Omental fat pad (tissue), 4 donors: ENCODE results near the gene IL6ST. TPM values are rescaled to one million over a fixed set of nuclear protein-coding genes. Genes with fewer than 3 reads are reported as not detected.
"Not testable (repeated sequence)": the region's sequence is repeated elsewhere in the genome, so short reads cannot be mapped to it uniquely, and the experiment has no call there.

Experiments
- ATAC-seq: fragments of 150-250 bp; one replicate; pipeline ENCODE4 v1.9.1; 2016; ENCODE audit warnings: mild to moderate bottlenecking, moderate library complexity; ENCODE audit not compliant: low FRiP score
- DNase-seq: peaks from one replicate; pipeline ENCODE4 v3.0.0-alpha.2; 2019; ENCODE audit warnings: low spot score
- CTCF ChIP-seq, 3 donors: fragments of 450-650 bp; IDR thresholded peaks; one replicate each; pipeline ENCODE4 v1.5.1; 2016 to 2017; ENCODE audit warnings: antibody characterized with exemption in 3 of 3, mild to moderate bottlenecking in 3 of 3, moderate library complexity in 2 of 3
- total RNA-seq, 4 donors: library from RNA; depleted of rRNA; stranded (reverse); fragments of >200 nt; gene quantifications; one replicate each; pipeline ENCODE4 v1.1.0, GENCODE V29; 2016

IL6ST gene
- total RNA-seq, 4 donors from 2014 or later, result 555 to 806 (median 682) TPM

GRCh38 chr5:55959208-55959607 lies 35.6 kb downstream of the IL6ST start:
- DNase-seq (no peak), ATAC-seq (no peak)
- no peak for TF ChIP-seq CTCF (IDR thresholded peaks at IDR 0.05)

- DNase-seq, ATAC-seq: not testable (repeated sequence)
Observed at GRCh38 chr5:55941154-55941553, 53.6 kb downstream of the IL6ST start.

DNA sequence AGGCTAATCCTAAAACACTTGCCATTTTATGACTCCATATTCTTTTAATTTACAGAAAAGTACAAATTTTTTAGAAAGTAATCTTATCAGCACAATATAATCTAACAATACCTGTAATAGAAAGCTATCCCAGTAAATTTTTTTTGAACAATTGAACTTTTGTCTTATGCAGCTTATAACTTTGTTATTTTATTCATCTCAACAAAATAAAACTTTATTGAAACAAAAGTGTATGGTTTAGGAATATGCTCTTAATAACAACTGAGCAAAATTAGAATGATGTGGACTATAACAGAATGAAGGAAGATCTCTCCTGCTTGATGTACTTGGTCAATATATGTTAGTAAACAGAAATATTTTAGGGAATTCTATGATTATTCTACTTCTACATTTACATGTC lies 57.2 kb downstream of the IL6ST start:
- not testable (repeated sequence) for DNase-seq, ATAC-seq

DNA sequence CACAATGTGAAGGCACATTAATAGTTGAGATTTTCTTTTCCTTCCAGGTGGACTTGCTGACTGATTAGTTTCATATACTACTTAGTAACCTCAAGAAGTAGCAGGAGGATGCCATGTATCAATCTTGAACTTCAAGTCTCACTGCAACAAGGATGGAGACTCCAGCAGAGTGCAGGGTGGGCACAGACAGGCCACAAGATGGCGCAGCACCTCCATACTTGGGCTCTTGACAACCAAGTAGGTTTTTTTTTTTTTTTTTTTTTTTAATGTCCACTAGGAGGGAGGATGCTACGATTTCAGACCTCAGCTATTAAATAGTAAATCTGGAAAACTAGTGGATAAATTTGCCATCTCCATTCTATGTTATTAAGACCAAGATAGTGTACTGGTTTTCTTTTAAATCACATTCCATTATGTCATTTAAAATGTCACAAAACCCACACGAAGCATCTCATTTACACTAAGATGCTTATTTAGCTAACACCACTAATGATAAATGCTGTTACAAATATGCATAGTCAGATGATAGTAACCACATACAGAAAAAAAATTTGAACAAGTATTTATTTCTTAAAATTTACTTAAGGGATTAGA lies 58.6 kb downstream of the IL6ST start:
- peak in 1 of 3 donors; percentile 54 for TF ChIP-seq CTCF (IDR thresholded peaks at IDR 0.05)
- DNase-seq, result peak; percentile 48
- ATAC-seq, result peak; percentile 60

- no peak for ATAC-seq
- TF ChIP-seq CTCF (IDR thresholded peaks at IDR 0.05), result no peak
- no peak for DNase-seq
Observed at GRCh38 chr5:55935371-55935770, 59.4 kb downstream of the IL6ST start.

- TF ChIP-seq CTCF (IDR thresholded peaks at IDR 0.05), result no peak
- ATAC-seq, result no peak
- no peak for DNase-seq
Observed at GRCh38 chr5:55934720-55935119, 60.0 kb downstream of the IL6ST start.

DNA sequence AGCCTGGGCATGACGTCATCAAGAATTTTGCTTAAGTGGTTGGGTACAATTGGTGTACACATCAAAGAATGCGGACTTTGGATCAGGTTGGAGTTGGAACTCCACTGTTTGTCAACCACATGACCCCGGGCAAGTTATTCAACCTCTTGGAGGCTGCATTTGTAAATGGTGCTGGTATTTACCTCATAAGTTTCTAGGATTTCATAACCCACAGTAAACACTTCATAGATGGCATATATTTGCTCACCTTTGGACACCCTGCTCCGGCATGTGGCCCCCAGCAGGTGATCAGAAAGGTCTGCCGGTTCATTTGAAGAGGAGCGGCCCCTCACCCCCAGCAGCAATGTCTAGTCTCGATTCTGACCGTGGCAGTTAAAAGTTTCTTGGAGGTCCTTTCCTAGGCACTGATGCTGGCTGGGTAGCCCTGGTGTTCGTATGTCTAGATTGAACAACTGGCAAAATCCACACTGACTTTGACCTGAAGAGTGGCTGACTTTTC lies 60.6 kb downstream of the IL6ST start:
- TF ChIP-seq CTCF (IDR thresholded peaks at IDR 0.05), result no peak
- no peak for DNase-seq
- ATAC-seq, result no peak

- ATAC-seq, result no peak
Observed at GRCh38 chr5:55933377-55934114, 61.2 kb downstream of the IL6ST start.

More at GRCh38 chr5:55933377-55934114, 61.2 kb downstream of the IL6ST start:
- no peak for DNase-seq
- no peak for TF ChIP-seq CTCF (IDR thresholded peaks at IDR 0.05)
